Tibial nerve (tissue), 4 donors: ENCODE results near the gene PAX1.

ENCODE experiments used
- CTCF ChIP-seq, 5 experiments: fragments of 200-600 bp in 3 of 5; fragments of 450-650 bp in 2 of 5; sonication (generic) in 3 of 5; IDR thresholded peaks; one replicate each; pipeline ENCODE4 v1.5.1; 2016 to 2019; ENCODE audit warnings: antibody characterized with exemption in 5 of 5, mild to moderate bottlenecking in 3 of 5, moderate library complexity in 2 of 5
- EP300 ChIP-seq, 2 donors: sonication (generic); formaldehyde crosslinking; IDR thresholded peaks; one replicate each; pipeline ENCODE4 v1.6.1; 2017; ENCODE audit warnings: antibody characterized with exemption in 2 of 2, mild to moderate bottlenecking in 1 of 2
- POLR2A ChIP-seq, 2 donors: fragments of 450-650 bp; IDR thresholded peaks; one replicate each; pipeline ENCODE4 v1.6.1; 2017; ENCODE audit warnings: antibody characterized with exemption in 2 of 2, mild to moderate bottlenecking in 2 of 2, moderate library complexity in 2 of 2

- TF ChIP-seq CTCF (IDR thresholded peaks at IDR 0.05) = no peak
- no peak for TF ChIP-seq EP300 (IDR thresholded peaks at IDR 0.05)
- TF ChIP-seq POLR2A (IDR thresholded peaks at IDR 0.05) = no peak
Observed at GRCh38 chr20:21767200-21767738, 61.8 kb downstream of the PAX1 start.
